Measurements from ENCODE around the gene PHYHD1. TPM values are rescaled to one million over a fixed set of nuclear protein-coding genes. Genes with fewer than 3 reads are reported as not detected.
A peak's percentile ranks its signal among the peaks of the same experiment; 100 is the strongest.
"Not testable (repeated sequence)": the region's sequence is repeated elsewhere in the genome, so short reads cannot be mapped to it uniquely, and the experiment has no call there.

Gene PHYHD1
- total RNA-seq, 1 experiment from 2014 or later = 0.32 TPM

GRCh38 chr9:128947527-128948301 is 26.9 kb downstream of the PHYHD1 start, which contains the start of the genes DOLK and NUP188 (continued):
- TF ChIP-seq SRF (IDR thresholded peaks at IDR 0.05; ENCODE audit: low read depth) = no peak
- TF ChIP-seq SP1 (IDR thresholded peaks at IDR 0.05; ENCODE audit: low read depth) = peak; percentile 70; the same call in 1 of the 2 replicates
- no peak for TF ChIP-seq ZNF274 (IDR thresholded peaks at IDR 0.05; ENCODE audit: low read depth, low read length)
- TF ChIP-seq EZH2 (IDR thresholded peaks at IDR 0.05) = no peak

- BruUV-seq (replicated peaks); H3K9ac ChIP-seq (ENCODE audit: low read length); H3K9me3 ChIP-seq (ENCODE audit: control insufficient read depth in 1 of 2, insufficient read depth in 1 of 2, low read depth in 1 of 2, low read length in 2 of 2); H2AFZ ChIP-seq (ENCODE audit: low read depth, low read length, poor library complexity, severe bottlenecking); H3K27ac ChIP-seq (ENCODE audit: low read depth, low read length); H3K4me2 ChIP-seq (ENCODE audit: low read length); POLR2A ChIA-PET; H3K27me3 ChIP-seq (ENCODE audit: insufficient read depth, low read length); H3K79me2 ChIP-seq (ENCODE audit: insufficient read depth, low read length); RAD21 ChIA-PET (ENCODE audit: low non-redundant PET in 1 of 2, low total read pairs in 2 of 2, uncharacterized antibody in 2 of 2, unreplicated experiment in 2 of 2); H3K4me3 ChIP-seq (replicated peaks in 1 of 2; ENCODE audit: low read depth in 1 of 2, low read length in 2 of 2); CTCF ChIA-PET; H4K20me1 ChIP-seq (ENCODE audit: insufficient read depth); ATAC-seq; DNase-seq (ENCODE audit: low read depth, low spot score); intact Hi-C loops (cut with micrococcal nuclease); H3K9me2 ChIP-seq (ENCODE audit: insufficient read depth); H3K4me1 ChIP-seq (ENCODE audit: control insufficient read depth in 1 of 2, insufficient read depth in 2 of 2, low read length in 2 of 2): not testable (repeated sequence)
- peaks cover 37 to 42% of the 10 kb centered on the region in 2 experiments for H3K36me3 ChIP-seq (ENCODE audit: control insufficient read depth in 1 of 2, insufficient read depth in 2 of 2, low read length in 2 of 2)
Observed at GRCh38 chr9:128961403-128961802, 40.6 kb downstream of the PHYHD1 start.

GRCh38 chr9:128969491-128969890 is 48.7 kb downstream of the PHYHD1 start:
- DNase-seq (ENCODE audit: low read depth, low spot score) = no peak
- H4K20me1 ChIP-seq (ENCODE audit: insufficient read depth) = 0 out of 2 replicates have a peak, but pooled peaks cover 7% of the 10 kb centered on the region
- no peaks in the 10 kb centered on the region for H3K9me2 ChIP-seq (ENCODE audit: insufficient read depth)
- no peaks in the 10 kb centered on the region for H3K4me1 ChIP-seq (ENCODE audit: control insufficient read depth in 1 of 2, insufficient read depth in 2 of 2, low read length in 2 of 2)
- BruUV-seq (replicated peaks) = no TSS peak
- intact Hi-C loops (cut with micrococcal nuclease) = no loop called here
- H3K36me3 ChIP-seq (ENCODE audit: control insufficient read depth in 1 of 2, insufficient read depth in 2 of 2, low read length in 2 of 2) = peaks cover 34 to 53% of the 10 kb centered on the region in 2 experiments
- H3K79me2 ChIP-seq (ENCODE audit: insufficient read depth, low read length) = peaks cover 9% of the 10 kb centered on the region
- ATAC-seq = no peak
- ChIA-PET CTCF (no interaction called here), RAD21 (ENCODE audit: low non-redundant PET in 1 of 2, low total read pairs in 2 of 2, uncharacterized antibody in 2 of 2, unreplicated experiment in 2 of 2) (no interaction called here), POLR2A (no interaction called here)
- no peak overlapping the region for H3K27ac ChIP-seq (ENCODE audit: low read depth, low read length)
- TF ChIP-seq ZNF274 (IDR thresholded peaks at IDR 0.05; ENCODE audit: low read depth, low read length) = no peak
- no peak for TF ChIP-seq ZFX (IDR thresholded peaks at IDR 0.05)
- TF ChIP-seq SRF (IDR thresholded peaks at IDR 0.05; ENCODE audit: low read depth) = no peak
- TF ChIP-seq JUND (IDR thresholded peaks at IDR 0.05) = no peak
- no peak for TF ChIP-seq MAX (IDR thresholded peaks at IDR 0.05)
- no peak for TF ChIP-seq EZH2 (IDR thresholded peaks at IDR 0.05)
- TF ChIP-seq YY1 (IDR thresholded peaks at IDR 0.05; ENCODE audit: extremely low read depth, insufficient replicate concordance, low read depth, low read length) = no peak
- no peak for TF ChIP-seq EZH2phosphoT487 (IDR thresholded peaks at IDR 0.05; ENCODE audit: borderline replicate concordance)
- TF ChIP-seq POLR2AphosphoS5 (IDR thresholded peaks at IDR 0.05; ENCODE audit: low read depth, low read length) = no peak
- no peak for TF ChIP-seq ATF3 (IDR thresholded peaks at IDR 0.05)
- TF ChIP-seq REST (IDR thresholded peaks at IDR 0.05; ENCODE audit: low read depth) = no peak
- TF ChIP-seq SIN3A (IDR thresholded peaks at IDR 0.05; ENCODE audit: low read depth) = no peak
- TF ChIP-seq CBX3 (IDR thresholded peaks at IDR 0.05; ENCODE audit: low read depth) = no peak
- TF ChIP-seq POLR2A (IDR thresholded peaks at IDR 0.05; ENCODE audit: borderline replicate concordance, extremely low read depth, insufficient read depth, insufficient read length) = no peak
- no peak for TF ChIP-seq FOSL1 (IDR thresholded peaks at IDR 0.05; ENCODE audit: low read depth)
- no peaks in the 10 kb centered on the region for H3K27me3 ChIP-seq (ENCODE audit: insufficient read depth, low read length)
- no peak overlapping the region for H3K9ac ChIP-seq (ENCODE audit: low read length)
- no peaks in the 10 kb centered on the region for H3K9me3 ChIP-seq (ENCODE audit: control insufficient read depth in 1 of 2, insufficient read depth in 1 of 2, low read depth in 1 of 2, low read length in 2 of 2)
- no peak overlapping the region for H2AFZ ChIP-seq (ENCODE audit: low read depth, low read length, poor library complexity, severe bottlenecking)
- no peak overlapping the region for H3K4me2 ChIP-seq (ENCODE audit: low read length)
- H3K4me3 ChIP-seq (replicated peaks in 1 of 2; ENCODE audit: low read depth in 1 of 2, low read length in 2 of 2) = no peak overlapping the region

All from HCT116 (cell line).